HK-2 (cell line): ENCODE data around the gene MIXL1.
"Not testable (repeated sequence)": the region's sequence is repeated elsewhere in the genome, so short reads cannot be mapped to it uniquely, and the experiment has no call there.

Experiments used
- DNase-seq: peaks from one replicate; pipeline ENCODE4 v3.0.0-alpha.2; 2018; ENCODE audit not compliant: unreplicated experiment

The MIXL1 gene

DNA sequence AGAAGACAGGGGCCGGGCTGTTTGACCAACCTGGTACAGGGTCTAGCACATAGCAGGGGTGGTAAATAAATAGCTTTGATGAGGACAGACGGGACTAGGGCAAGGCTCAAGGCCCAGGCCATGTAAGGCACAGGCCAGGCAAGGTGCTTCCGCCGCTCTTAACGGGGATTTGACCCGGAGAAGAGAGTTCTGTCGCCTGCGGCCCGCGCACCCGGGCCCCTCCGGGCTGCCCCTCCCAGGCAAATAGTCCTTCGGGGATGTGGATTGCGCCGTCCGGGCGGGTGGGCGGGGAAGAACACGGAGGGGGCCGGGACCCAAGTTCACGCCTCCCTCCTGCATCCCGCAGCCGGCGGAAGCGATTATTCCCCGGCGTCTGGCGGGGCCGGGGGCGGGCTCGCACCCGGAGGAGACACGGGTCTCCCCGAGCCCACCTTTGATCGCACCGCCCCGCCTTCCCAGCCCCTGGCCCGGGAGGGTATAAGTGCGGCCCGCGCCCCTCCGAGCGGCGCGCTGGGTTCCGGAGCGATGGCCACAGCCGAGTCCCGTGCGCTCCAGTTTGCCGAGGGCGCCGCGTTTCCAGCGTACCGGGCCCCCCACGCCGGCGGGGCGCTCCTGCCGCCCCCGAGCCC, at the start of gene MIXL1:
TSS of gene MIXL1 (plus strand) at position 508 of the 629 bp plus-strand sequence. CDS start at position 526, 18 bp downstream.
- DNase-seq, result no peak

DNA sequence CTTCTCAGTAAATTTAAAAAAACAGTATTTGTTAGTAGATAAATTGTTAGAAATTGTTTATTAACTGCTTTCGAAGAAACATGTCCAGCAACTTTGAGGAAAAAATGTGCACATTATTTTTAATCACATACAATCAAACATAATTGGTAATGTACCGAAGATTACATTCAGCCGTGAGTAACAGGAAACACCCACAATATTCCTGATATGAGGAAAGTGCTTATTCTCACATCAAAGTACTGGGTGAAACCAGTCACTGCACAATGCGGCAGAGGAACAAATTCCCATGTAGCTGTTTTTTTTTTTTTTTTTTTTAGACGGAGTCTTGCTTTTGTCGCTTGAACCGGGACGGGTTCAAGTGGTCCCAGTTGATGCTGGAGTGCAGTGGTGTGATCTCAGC, 46.6 kb upstream of the MIXL1 start:
- DNase-seq, result no peak

DNA sequence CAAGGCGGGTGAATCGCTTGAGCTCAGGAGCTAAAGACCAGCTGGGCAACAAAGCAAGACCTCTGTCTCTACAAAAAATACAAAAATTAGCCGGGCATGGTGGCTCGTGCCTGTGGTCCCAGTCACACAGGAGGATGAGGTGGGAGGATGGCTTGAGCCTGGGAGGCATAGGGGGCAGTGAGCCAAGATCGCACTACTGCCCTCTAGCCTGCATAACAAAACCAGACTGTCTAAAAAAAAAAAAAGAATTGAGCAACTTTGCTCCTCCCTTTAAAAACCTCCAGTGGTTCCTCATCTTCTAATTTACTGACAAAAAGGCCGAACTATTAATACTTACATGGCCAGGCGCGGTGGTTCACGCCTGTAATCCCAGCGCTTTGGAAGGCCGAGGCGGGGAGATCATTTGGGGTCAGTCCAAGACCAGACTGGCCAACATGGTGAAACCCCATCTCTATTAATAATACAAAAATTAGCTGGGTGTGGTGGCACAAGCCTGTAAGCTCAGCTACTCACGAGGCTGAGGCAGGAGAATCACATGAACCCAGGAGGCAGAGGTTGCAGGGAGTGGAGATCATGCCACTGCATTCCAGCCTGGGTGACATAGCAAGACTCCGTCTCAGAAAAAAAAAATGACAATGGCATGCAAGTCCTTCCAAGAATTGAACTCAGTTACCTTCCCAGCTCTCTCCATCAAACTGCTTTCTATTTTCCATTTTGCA, 41.3 kb upstream of the MIXL1 start:
- DNase-seq, result peak; percentile 61

DNA sequence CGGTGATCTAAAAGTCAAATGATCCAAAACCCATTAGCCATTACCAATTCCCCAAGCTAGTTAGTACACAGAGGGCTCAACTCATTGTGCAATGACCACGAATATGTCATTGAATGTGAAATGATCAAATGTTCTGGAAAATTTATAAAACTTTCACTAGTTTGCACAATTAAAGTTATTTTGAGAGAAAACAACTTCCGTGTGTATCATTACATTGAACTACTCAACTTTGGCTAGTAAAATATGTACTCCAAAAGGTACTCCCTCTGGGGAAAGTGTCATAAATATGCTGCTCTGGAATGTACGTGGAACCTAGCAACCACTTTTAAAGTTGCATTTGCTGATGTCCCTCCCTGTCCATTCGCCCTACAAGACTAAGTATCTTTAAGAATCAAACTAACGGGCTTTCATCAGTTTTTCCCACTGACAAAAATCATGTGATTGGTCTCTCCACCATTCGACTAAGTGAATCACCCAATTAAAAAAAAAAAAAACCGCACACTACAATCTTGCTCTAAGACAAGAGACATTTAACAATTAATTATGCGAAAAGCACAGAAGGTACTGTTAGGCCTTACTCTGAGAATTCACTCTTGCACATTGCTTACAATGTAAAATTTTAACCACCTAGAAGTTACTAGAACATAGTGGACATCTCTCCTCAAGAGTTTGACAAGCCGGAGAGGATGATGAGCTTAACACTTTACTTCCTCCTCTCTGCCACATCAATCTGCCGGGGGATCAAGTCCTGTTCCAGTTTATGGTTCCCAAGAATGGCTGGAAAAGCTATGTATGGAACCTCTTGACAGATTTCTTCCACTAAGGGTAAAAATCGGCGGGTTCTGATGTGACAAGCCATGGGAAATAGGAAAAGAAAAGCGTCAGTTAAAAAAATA, 38.1 kb upstream of the MIXL1 start:
- no peak for DNase-seq

DNA sequence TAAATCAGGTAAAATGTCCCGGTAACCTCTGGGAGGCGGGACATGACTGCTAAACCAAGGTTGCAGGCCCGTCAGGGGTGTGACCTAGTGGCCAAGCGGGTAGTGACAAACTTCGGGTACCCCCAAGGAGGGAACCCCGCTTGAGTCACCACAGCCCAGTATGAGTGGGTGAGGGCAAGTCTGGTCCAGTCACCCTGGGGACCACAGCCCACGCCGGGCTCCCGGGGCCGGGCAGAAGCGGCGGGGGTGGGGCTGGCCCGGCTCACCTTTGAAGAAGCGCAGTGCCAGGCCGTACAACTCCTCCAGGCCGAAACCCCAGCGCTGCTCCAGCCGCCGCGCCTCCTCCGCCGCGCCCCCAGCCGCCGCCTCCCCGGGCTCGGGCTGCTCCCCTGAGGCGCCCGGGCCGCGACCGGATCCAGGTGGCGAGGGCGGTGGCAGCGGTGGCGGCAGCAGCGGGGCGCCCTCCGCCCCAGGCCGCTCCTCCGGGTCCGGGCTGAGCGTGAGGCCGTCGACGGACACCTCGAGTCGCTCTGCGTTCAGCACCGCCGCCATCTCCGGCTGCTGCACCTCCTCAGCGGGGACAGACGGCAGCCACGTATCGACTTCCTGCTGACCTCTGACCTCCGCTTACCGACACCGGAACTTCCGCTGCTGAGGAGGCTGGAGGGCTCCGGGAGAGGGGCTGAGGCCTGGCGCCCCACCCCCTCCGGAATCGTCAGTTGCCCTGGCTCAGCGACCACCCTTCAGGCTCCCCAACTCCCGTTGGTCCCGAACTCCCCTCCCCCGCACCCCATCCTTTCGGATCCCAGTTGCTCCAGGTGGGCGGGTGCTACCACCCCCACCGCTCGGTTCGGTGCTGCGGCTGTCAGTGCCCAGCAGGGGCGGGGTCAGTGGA, 37.1 kb upstream of the MIXL1 start, which contains the start of gene ACBD3:
TSS of gene ACBD3 (minus strand) at position 618 of the 895 bp plus-strand sequence. CDS start at position 552, 66 bp downstream.
- peak; percentile 85 for DNase-seq

DNA sequence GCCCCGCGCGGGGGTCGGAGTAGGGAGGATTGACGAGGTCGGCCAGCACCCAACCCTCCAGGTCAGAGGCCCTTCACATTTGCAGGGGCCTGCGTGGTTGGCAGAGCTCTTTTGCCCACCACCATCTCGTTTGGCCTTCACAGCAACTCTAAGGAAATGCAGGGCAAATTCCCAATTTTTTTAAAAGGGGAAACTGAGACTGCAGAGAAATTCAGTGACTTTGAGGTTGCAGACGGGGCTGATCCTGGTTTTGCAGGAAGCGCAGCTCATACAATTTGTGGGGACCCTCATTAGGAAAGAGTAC, 36.5 kb upstream of the MIXL1 start:
- no peak for DNase-seq

DNA sequence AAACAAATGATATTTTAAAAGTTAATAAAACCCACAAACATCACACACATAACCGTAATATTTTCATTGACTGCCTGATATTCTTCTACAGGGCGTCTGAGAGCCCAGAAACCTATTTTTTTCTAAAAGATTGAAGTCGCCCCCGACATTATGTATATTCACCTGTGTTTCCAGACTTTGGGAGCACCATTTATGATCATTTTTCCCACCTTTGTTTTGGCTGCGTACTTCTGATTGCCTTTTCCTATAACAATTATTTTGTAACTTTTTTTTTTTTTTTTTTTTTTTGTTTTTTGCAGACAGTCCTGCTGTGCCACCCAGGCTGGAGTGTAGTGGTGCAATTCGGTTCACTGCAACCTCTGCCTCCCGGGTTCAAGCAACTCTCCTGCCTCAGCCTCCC, 36.1 kb upstream of the MIXL1 start:
- DNase-seq, result no peak

DNA sequence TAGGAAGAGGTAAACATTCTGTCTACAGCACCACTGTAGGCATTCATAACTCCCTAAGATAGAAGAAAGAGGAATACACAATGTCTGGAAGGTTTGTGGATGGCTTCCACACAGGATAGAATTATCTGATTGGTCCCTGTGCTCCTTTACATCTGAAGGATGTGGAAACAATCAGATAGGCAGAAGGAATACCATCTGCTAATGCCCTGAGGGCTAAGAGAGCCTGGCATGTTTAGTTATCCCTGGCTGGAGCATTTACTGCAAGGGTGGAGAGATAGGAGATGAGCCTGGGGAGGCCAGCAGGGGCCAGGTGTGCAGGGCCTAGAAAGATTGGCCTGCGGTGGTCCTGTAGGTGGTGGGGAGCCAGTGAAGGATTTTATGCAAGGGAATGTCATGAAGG, 28.3 kb upstream of the MIXL1 start:
- DNase-seq, result no peak

DNA sequence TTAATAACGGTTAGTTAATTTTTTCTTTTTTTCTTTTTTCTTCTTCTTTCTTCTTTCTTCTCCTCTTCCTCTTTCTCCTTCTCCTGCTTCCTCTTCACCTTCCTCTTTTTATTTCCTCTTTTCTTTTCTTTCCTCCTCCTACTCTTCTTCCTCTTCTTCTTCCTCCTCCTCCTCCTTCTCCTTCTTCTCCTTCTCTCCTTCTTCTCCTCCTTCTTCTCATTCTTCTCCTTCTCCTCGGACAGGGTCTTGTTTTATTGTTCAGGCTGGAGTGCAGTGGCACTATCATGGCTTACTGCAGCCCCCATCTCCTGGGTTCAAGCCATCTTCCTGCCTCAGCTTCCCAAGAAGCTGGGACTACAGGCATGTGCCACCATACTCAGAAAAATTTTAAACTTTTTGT, 23.5 kb upstream of the MIXL1 start:
- DNase-seq, result no peak

DNA sequence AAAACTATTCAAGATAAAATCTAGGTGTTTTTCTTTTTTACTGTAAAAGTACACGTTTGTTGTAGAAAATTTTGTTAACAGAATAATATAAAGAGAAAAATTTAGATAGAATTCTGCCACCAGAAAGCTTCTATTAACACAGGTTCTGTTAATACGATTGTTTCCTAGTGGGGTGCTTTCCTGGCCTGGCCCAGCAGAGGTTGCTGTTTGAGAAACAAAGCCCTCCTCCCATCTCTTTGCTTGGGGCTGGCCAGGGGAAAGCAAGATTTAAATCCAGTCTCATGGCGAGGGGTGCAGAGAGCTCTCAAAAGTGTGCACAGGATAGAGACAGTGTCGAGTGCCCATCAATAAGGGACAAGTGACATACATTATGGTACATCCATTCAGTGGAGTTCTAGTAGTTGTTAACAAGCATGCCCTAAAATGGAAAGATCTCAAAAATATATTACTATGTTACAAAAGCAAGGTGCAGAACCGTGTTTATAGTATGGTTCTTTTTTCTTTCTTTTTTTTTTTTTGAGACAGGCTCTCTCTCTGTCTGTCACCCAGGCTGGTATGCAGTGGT, 22.4 kb upstream of the MIXL1 start:
- no peak for DNase-seq

DNA sequence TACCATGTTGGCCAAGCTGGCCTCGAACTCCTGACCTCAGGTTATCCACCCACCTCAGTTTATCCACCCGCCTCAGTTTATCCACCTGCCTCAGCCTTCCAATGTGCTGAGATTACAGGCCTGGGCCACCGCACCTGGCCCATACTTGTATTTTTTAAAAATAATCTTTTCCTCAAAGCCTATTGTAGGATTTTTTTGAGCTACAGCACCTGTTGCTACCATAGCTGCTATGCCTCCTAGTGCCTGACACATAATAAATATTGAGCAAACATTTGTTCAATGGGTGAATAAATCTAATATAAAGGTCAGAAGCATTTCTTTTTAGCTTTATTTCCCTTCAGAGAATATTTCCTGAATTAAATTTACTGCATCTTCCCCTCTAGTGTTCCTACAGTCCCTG, 21.2 kb upstream of the MIXL1 start:
- DNase-seq, result no peak

DNA sequence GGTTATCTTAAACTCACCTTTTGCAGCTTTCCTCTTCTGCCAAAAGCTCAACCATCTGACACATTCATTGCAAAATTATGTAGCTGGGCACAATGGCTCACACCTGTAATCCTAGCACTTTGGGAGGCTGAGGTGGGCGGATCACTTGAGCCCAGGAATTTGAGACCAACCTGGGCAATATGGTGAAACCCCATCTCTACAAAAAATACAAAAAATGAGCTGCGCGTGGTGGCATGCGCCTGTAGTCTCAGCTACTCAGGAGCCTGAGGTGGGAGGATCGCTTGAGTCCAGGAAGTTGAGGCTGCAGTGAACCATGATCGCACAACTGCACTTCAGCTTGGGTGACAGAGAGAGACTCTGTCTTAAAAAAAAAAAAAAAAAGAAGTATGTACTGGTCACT, 20.8 kb upstream of the MIXL1 start:
- DNase-seq, result not testable (repeated sequence)

DNA sequence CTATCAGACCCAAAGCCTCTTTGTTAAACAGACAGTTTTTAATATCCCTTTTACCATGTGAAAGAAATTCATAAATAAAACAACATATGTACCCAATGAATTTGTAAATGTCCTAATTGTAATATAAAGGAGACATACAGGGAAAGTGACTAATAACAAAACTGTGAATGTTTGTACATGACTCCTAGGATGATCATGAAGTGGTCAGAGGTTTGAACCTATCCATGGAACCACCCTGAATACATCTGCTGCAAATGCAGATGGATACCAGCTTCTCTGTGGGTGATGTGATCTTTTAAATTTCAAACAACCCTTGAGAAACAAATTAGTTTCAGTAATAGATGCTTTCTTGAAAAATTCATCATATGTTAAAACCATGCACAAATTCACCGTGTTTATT, 20.2 kb upstream of the MIXL1 start:
- no peak for DNase-seq

DNA sequence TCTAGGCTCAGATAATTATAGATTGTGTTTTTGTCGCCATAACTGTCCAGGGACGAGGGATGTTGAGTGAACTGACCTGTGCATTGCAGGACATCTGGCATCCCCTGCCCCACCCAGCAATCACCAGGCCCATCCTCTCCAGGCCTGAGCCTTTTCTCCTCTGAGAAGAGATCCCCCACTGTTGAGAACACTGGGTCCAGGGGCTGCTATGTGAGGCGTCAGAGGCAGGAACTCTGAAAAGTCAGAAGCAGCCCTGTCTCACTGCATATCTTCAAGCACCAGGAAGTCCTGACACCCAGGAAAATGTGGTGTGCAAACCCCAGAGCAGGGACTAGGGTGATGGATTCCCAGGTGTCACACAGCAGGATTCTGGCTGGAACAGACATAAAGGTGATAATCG, 19.8 kb upstream of the MIXL1 start:
- no peak for DNase-seq

DNA sequence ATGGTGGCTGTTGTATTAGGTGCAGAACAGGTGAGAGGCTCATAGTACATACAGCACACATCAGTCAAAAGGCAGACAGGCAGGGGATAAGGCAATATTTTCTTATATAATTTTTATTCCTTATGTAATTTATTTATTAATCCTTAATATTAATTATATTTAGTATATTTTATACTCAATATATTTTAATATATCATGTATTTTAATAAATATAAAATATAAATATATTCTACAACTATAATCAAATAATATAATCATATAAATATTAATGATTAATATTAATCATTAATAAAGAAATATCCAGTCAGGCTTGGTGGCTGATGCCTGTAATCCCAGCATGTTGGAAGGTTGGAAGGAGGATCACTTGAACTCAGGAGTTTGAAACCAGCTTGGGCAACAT, 19.3 kb upstream of the MIXL1 start:
- DNase-seq, result no peak

DNA sequence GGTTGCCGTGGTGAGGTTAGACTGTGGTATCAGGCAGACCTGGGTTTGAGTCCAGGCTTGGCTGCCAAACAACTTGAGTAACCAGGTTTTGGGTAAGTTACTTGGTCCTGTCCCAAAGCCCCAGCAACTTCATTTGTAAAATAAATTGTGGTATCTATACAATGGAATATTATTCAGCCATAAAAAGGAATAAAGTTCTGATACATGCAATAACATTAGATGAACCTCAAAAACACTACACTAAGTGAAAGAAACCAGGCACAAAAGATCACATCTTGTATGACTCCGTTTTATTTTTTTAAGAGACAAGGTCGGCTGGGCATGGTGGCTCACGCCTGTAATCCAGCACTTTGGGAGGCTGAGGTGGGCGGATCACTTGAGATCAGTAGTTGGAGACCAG, 16.4 kb upstream of the MIXL1 start:
- no peak for DNase-seq

DNA sequence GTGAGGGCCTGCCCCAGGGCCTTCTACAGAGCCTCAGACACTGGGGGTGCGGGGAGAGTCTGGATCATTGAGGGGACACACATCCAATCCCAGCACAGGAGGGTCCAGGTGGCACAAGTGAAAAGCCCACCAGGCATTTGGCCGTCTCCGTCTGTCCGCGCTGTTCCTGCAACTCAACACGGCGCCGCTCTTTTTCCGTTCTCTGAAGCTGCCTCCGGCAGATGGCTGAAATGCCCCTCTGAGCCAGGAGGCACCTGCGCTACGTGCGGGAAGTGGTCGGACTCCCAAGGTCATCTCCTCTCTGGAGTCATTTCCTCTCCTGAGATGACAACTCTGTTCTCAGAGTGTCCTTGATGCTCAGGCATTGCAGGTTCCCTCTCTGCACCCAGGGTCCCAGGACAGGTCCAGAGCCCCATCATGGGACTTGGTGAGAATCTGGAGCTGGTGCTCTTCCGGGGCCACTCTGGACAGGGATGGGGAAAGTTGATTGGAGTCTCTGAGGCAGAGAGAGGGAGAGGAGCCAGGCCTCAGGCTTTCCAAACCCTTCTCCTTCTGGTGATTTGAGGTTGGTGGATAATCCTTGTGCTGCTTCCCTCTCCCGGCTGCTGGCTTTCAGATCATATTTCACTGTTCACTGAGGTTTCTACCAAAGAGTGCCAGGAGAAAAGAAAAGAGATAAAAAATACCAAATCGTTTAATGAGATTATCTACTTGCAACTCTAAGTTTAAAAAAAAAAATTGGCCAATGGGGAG, 14.0 kb upstream of the MIXL1 start:
- no peak for DNase-seq

DNA sequence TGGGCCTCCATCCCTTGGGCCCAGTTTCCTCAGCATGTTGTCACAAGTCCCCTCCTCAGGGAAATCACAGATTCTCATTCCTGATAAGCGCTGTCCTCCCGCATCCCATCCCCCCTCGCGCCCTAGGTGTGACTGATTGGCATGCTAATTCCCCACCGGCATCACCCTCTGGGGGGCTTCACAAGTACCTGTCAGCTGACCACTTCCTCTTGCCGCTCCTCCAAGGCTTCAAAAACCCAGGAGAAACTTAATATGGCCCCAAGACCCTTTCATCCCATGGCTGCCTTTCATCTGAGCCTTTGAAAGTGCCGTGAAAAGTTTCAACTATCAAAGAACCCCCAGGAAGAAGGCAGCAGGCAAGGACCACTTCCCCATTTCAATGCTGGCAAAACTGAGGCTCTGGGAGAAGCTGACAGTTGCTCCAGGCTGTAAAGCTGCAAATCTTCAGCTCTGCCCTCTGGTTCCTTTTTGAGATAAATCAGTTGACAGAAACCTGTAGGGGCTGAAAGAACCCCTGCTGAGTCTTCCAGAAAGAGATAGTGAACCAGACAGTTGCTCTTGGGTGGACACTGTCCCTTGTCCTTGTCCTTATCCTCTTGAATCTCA, 12.8 kb upstream of the MIXL1 start:
- DNase-seq, result no peak

DNA sequence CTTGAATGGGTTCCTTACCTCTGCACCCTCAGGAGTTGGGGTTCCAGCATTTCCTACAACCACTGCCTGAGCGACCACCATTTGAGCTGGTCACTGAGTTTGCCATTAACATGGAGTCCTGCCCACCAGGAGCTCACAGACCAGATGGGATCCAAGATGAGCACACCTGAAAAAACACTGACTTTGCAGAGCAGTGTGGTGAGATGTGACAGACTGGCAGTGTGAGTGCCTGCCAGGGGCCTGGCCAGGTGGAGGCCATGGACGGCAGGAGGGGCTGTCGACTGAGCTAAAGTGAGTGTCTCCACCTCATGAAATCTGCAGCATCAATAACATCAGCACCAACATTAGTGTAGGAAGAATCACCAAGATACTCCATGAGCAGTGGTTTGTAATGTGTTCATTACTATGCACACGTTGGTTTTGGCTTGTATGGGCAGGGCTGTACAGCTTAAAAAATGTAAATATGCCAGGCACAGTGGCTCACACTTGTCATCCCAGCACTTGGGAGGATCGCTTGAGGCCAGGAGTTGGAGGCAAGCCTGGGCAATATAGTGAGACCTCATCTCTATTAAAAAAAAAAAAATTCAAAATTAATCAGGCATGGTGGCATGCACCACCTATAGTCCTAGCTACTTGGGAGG, 12.2 kb upstream of the MIXL1 start:
- no peak for DNase-seq

DNA sequence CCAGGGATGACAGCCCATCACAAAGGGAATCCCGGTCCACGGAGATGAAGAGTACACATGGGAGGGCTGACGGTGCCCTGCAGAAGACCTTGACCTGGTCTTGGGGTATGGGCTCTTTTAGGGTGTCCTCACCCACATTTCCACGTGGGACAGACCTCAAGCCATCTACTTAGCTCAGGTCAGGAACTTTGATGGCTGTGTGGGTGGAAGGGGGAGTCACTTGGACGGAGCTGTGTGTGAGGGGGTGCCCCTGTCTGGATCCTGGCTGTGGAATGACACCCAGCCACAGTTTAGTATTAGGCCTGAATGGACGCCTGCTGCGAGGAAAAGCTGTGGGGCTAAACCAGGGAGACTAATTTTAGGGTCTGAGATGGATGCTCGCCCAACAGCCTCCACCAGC, 10.9 kb upstream of the MIXL1 start:
- no peak for DNase-seq
